Activated T-helper 2 cell treated with anti-CD3 and anti-CD28 coated beads, Interferon-gamma antibody, Interleukin-2, Interleukin-4, amounts not matched to agents 10 μg/mL and 5 μg/mL and 100 μg/mL, durations not matched to agents 14 hours and 24 hours and 36 hours (primary cell): ENCODE measurements around the gene KRT72. TPM values are rescaled to one million over a fixed set of nuclear protein-coding genes. Genes with fewer than 3 reads are reported as not detected.
"Not testable (repeated sequence)": the region's sequence is repeated elsewhere in the genome, so short reads cannot be mapped to it uniquely, and the experiment has no call there.

ENCODE experiments used
- DNase-seq: peaks from one replicate; pipeline ENCODE4 v3.0.0; 2021; ENCODE audit warnings: low spot score
- H3K27ac Mint-ChIP-seq: one replicate; pipeline ENCODE4 v1.8.0; 2021; ENCODE audit warnings: mixed read lengths
- H3K27me3 Mint-ChIP-seq: one replicate; pipeline ENCODE4 v1.8.0; 2021; ENCODE audit warnings: low read depth, mixed read lengths
- H3K36me3 Mint-ChIP-seq: one replicate; pipeline ENCODE4 v1.8.0; 2021; ENCODE audit warnings: low read depth, mixed read lengths
- H3K4me1 Mint-ChIP-seq: one replicate; pipeline ENCODE4 v1.8.0; 2021; ENCODE audit warnings: low read depth, mixed read lengths
- H3K4me3 Mint-ChIP-seq: one replicate; pipeline ENCODE4 v1.8.0; 2021; ENCODE audit warnings: low read depth, mild to moderate bottlenecking, moderate library complexity, mixed read lengths
- H3K9me3 Mint-ChIP-seq: one replicate; pipeline ENCODE4 v1.8.0; 2021; ENCODE audit warnings: mixed read lengths
- intact Hi-C: fragments of 100-400 bp; cut with micrococcal nuclease; formaldehyde crosslinking; loops from one replicate; pipeline ENCODE4 v1.15.1; 2023
- total RNA-seq: library from RNA; stranded (reverse); gene quantifications from 2 replicates; pipeline ENCODE4 v1.2.3, GENCODE V29; 2022

KRT72 gene
- total RNA-seq, 1 donor from 2014 or later, result not detected

- H3K9me3 Mint-ChIP-seq, result no peaks in the 10 kb centered on the region
- intact Hi-C loops, result no loop called here
- no peaks in the 10 kb centered on the region for H3K4me1 Mint-ChIP-seq
- H3K27me3 Mint-ChIP-seq, result peaks cover 27% of the 10 kb centered on the region
- no peaks in the 10 kb centered on the region for H3K36me3 Mint-ChIP-seq
- no peak overlapping the region for H3K4me3 Mint-ChIP-seq
- H3K27ac Mint-ChIP-seq, result no peak overlapping the region
- no peak for DNase-seq
These were observed 2.3 kb downstream of the KRT72 start for GRCh38 chr12:52598966-52599365.

GRCh38 chr12:52594237-52594636 lies 7.0 kb downstream of the KRT72 start:
- H3K9me3 Mint-ChIP-seq, H3K4me3 Mint-ChIP-seq, H3K4me1 Mint-ChIP-seq, H3K27ac Mint-ChIP-seq, H3K36me3 Mint-ChIP-seq, DNase-seq, intact Hi-C loops: not testable (repeated sequence)
- peaks cover 27% of the 10 kb centered on the region for H3K27me3 Mint-ChIP-seq

- H3K4me1 Mint-ChIP-seq, result peaks cover 6% of the 10 kb centered on the region
- no peaks in the 10 kb centered on the region for H3K9me3 Mint-ChIP-seq
- peaks cover 19% of the 10 kb centered on the region for H3K27me3 Mint-ChIP-seq
- H3K27ac Mint-ChIP-seq, result no peak overlapping the region
- no peak overlapping the region for H3K4me3 Mint-ChIP-seq
- DNase-seq, result no peak
- H3K36me3 Mint-ChIP-seq, result no peaks in the 10 kb centered on the region
- intact Hi-C loops, result no loop called here
These were observed 9.7 kb downstream of the KRT72 start for GRCh38 chr12:52591521-52591920.

- Mint-ChIP-seq H3K36me3 (no peaks in the 10 kb centered on the region), H3K27ac (no peak overlapping the region), H3K27me3 (peaks cover 16% of the 10 kb centered on the region), H3K4me1 (peaks cover 21% of the 10 kb centered on the region), H3K4me3 (no peak overlapping the region), H3K9me3 (no peaks in the 10 kb centered on the region)
- DNase-seq, result no peak
- intact Hi-C loops, result no loop called here
These were observed 11.2 kb downstream of the KRT72 start for GRCh38 chr12:52590021-52590420.

- intact Hi-C loops, result loop anchor here (10.0 kb wide), 1 partner anchor 433 kb away; no protein-coding TSS in a partner anchor
- Mint-ChIP-seq H3K27ac (no peak overlapping the region), H3K4me3 (no peak overlapping the region), H3K9me3 (no peaks in the 10 kb centered on the region), H3K36me3 (no peaks in the 10 kb centered on the region), H3K27me3 (peaks cover 14% of the 10 kb centered on the region), H3K4me1 (peaks cover 29% of the 10 kb centered on the region)
- DNase-seq, result no peak
These were observed 13.7 kb downstream of the KRT72 start for GRCh38 chr12:52587563-52587962.

- no peaks in the 10 kb centered on the region for H3K36me3 Mint-ChIP-seq
- H3K27ac Mint-ChIP-seq, result no peak overlapping the region
- intact Hi-C loops, result loop anchor here (10.0 kb wide), 1 partner anchor 431 kb away; no protein-coding TSS in a partner anchor
- no peak overlapping the region for H3K4me3 Mint-ChIP-seq
- peak; percentile 58 for DNase-seq
- no peaks in the 10 kb centered on the region for H3K9me3 Mint-ChIP-seq
- H3K27me3 Mint-ChIP-seq, result peaks cover 15% of the 10 kb centered on the region
- peaks cover 29% of the 10 kb centered on the region for H3K4me1 Mint-ChIP-seq
These were observed 15.3 kb downstream of the KRT72 start for GRCh38 chr12:52585946-52586345.

GRCh38 chr12:52585066-52585465 lies 16.2 kb downstream of the KRT72 start:
- Mint-ChIP-seq H3K27ac (no peak overlapping the region), H3K27me3 (peaks cover 15% of the 10 kb centered on the region)
- DNase-seq, result no peak

GRCh38 chr12:52584156-52584682 lies 17.0 kb downstream of the KRT72 start:
- peaks cover 32% of the 10 kb centered on the region for H3K4me1 Mint-ChIP-seq
- intact Hi-C loops, result loop anchor here (10.0 kb wide), 1 partner anchor 429 kb away; no protein-coding TSS in a partner anchor
- no peaks in the 10 kb centered on the region for H3K9me3 Mint-ChIP-seq
- no peak overlapping the region for H3K27ac Mint-ChIP-seq
- no peak for DNase-seq
- no peak overlapping the region for H3K4me3 Mint-ChIP-seq
- peaks cover 13% of the 10 kb centered on the region for H3K27me3 Mint-ChIP-seq
- no peaks in the 10 kb centered on the region for H3K36me3 Mint-ChIP-seq

More at GRCh38 chr12:52585066-52585465, 16.2 kb downstream of the KRT72 start:
- Mint-ChIP-seq H3K4me1 (peaks cover 32% of the 10 kb centered on the region), H3K36me3 (no peaks in the 10 kb centered on the region), H3K9me3 (no peaks in the 10 kb centered on the region), H3K4me3 (no peak overlapping the region)
- intact Hi-C loops, result loop anchor here (10.0 kb wide), 1 partner anchor 430 kb away; no protein-coding TSS in a partner anchor

- DNase-seq, result peak; percentile 52
- peaks cover 32% of the 10 kb centered on the region for H3K4me1 Mint-ChIP-seq
- no peaks in the 10 kb centered on the region for H3K36me3 Mint-ChIP-seq
- intact Hi-C loops, result loop anchor here (1.0 to 10.0 kb wide), 4 partner anchors 287 to 428 kb away; no protein-coding TSS in a partner anchor
- peaks cover 13% of the 10 kb centered on the region for H3K27me3 Mint-ChIP-seq
- H3K9me3 Mint-ChIP-seq, result no peaks in the 10 kb centered on the region
- H3K4me3 Mint-ChIP-seq, result no peak overlapping the region
- H3K27ac Mint-ChIP-seq, result no peak overlapping the region
These were observed 18.2 kb downstream of the KRT72 start for GRCh38 chr12:52582971-52583456.

- peaks cover 13% of the 10 kb centered on the region for H3K27me3 Mint-ChIP-seq
- DNase-seq, result no peak
- peaks cover 32% of the 10 kb centered on the region for H3K4me1 Mint-ChIP-seq
- H3K9me3 Mint-ChIP-seq, result no peaks in the 10 kb centered on the region
- no peaks in the 10 kb centered on the region for H3K36me3 Mint-ChIP-seq
- intact Hi-C loops, result loop anchor here (10.0 kb wide), 1 partner anchor 428 kb away; no protein-coding TSS in a partner anchor
- no peak overlapping the region for H3K4me3 Mint-ChIP-seq
- H3K27ac Mint-ChIP-seq, result no peak overlapping the region
These were observed 18.8 kb downstream of the KRT72 start for GRCh38 chr12:52582486-52582885.

GRCh38 chr12:52581481-52581880 lies 19.8 kb downstream of the KRT72 start:
- H3K36me3 Mint-ChIP-seq, result no peaks in the 10 kb centered on the region
- no peaks in the 10 kb centered on the region for H3K9me3 Mint-ChIP-seq
- peaks cover 14% of the 10 kb centered on the region for H3K27me3 Mint-ChIP-seq
- H3K27ac Mint-ChIP-seq, result no peak overlapping the region
- no peak for DNase-seq
- no peak overlapping the region for H3K4me3 Mint-ChIP-seq
- intact Hi-C loops, result loop anchor here (10.0 kb wide), 1 partner anchor 427 kb away; no protein-coding TSS in a partner anchor
- H3K4me1 Mint-ChIP-seq, result peaks cover 25% of the 10 kb centered on the region

GRCh38 chr12:52581066-52581465 lies 20.2 kb downstream of the KRT72 start:
- no peaks in the 10 kb centered on the region for H3K36me3 Mint-ChIP-seq
- intact Hi-C loops, result loop anchor here (10.0 kb wide), 1 partner anchor 426 kb away; no protein-coding TSS in a partner anchor
- no peak overlapping the region for H3K27ac Mint-ChIP-seq
- H3K4me3 Mint-ChIP-seq, result no peak overlapping the region
- no peaks in the 10 kb centered on the region for H3K9me3 Mint-ChIP-seq
- H3K4me1 Mint-ChIP-seq, result peaks cover 21% of the 10 kb centered on the region
- no peak for DNase-seq
- H3K27me3 Mint-ChIP-seq, result peaks cover 17% of the 10 kb centered on the region

- no peak overlapping the region for H3K27ac Mint-ChIP-seq
These were observed 20.8 kb downstream of the KRT72 start for GRCh38 chr12:52580496-52580895.

More at GRCh38 chr12:52580496-52580895, 20.8 kb downstream of the KRT72 start:
- intact Hi-C loops, result loop anchor here (10.0 kb wide), 1 partner anchor 426 kb away; no protein-coding TSS in a partner anchor
- Mint-ChIP-seq H3K4me1 (peaks cover 15% of the 10 kb centered on the region), H3K36me3 (no peaks in the 10 kb centered on the region), H3K27me3 (peaks cover 18% of the 10 kb centered on the region), H3K9me3 (no peaks in the 10 kb centered on the region), H3K4me3 (no peak overlapping the region)
- DNase-seq, result no peak
